HG03108 (cell line): ENCODE results near the gene NMRK2.
A peak's percentile ranks its signal among the peaks of the same experiment; 100 is the strongest.
"Not testable (repeated sequence)": the region's sequence is repeated elsewhere in the genome, so short reads cannot be mapped to it uniquely, and the experiment has no call there.

Experiments
- ATAC-seq: cut with Tn5 transposase; IDR thresholded peaks from one replicate; pipeline ENCODE4 v1.9.1; 2021; ENCODE audit warnings: moderate library complexity; ENCODE audit not compliant: unreplicated experiment

Gene NMRK2

GRCh38 chr19:3963458-3964255 lies 30.8 kb downstream of the NMRK2 start:
- no peak for ATAC-seq

GRCh38 chr19:3964256-3965194 lies 31.7 kb downstream of the NMRK2 start:
- ATAC-seq = no peak

GRCh38 chr19:3966051-3967017 lies 33.5 kb downstream of the NMRK2 start:
- no peak for ATAC-seq

GRCh38 chr19:3967983-3968382 lies 35.1 kb downstream of the NMRK2 start:
- ATAC-seq = not testable (repeated sequence)

- no peak for ATAC-seq
Observed at GRCh38 chr19:3968556-3969434, 35.9 kb downstream of the NMRK2 start.

- no peak for ATAC-seq
Observed at GRCh38 chr19:3969435-3970312, 36.8 kb downstream of the NMRK2 start.

GRCh38 chr19:3970313-3970807 lies 37.5 kb downstream of the NMRK2 start:
- ATAC-seq = no peak

GRCh38 chr19:3970808-3971598 lies 38.1 kb downstream of the NMRK2 start, which contains the start of gene DAPK3:
Gene DAPK3, minus strand, starts transcription at chr19:3971099. Its CDS starts 1,364 bp downstream, at chr19:3969735.
- peak; percentile 96 for ATAC-seq

- ATAC-seq = no peak
Observed at GRCh38 chr19:3975144-3975543, 42.3 kb downstream of the NMRK2 start.

- ATAC-seq = no peak
Observed at GRCh38 chr19:3975637-3976087, 42.8 kb downstream of the NMRK2 start.

GRCh38 chr19:3976495-3977241 lies 43.8 kb downstream of the NMRK2 start:
- ATAC-seq = no peak

GRCh38 chr19:3977242-3978143 lies 44.6 kb downstream of the NMRK2 start:
- no peak for ATAC-seq

GRCh38 chr19:3978145-3978544 lies 45.3 kb downstream of the NMRK2 start:
- ATAC-seq = no peak

- no peak for ATAC-seq
Observed at GRCh38 chr19:3979289-3979673, 46.4 kb downstream of the NMRK2 start.

GRCh38 chr19:3979674-3980352 lies 46.9 kb downstream of the NMRK2 start:
- no peak for ATAC-seq
